Panc1 (cell line): ENCODE data around the gene SUSD6. TPM values are rescaled to one million over a fixed set of nuclear protein-coding genes. Genes with fewer than 3 reads are reported as not detected.

Experiments
- ATAC-seq: fragments of 200-7000 bp; cut with Tn5 transposase; 2 replicates; pipeline ENCODE4 v1.9.1; 2020; ENCODE audit warnings: mild to moderate bottlenecking, moderate library complexity
- BruUV-seq: library from RNA; stranded (reverse); fragments of 400-500 nt; replicated peaks from 2 replicates; lab custom pipeline; 2021; lab: Mats Ljungman, UMichigan
- CTCF ChIA-PET: fragments of 300-600 bp; sonication (Branson Sonifier 250); formaldehyde crosslinking; loops from one replicate; lab custom pipeline; 2022; ENCODE audit warnings: antibody characterized with exemption; lab: Charles Lee
- POLR2A ChIA-PET: fragments of 300-600 bp; sonication (Branson Sonifier 250); formaldehyde crosslinking; loops from one replicate; lab custom pipeline; 2022; ENCODE audit warnings: antibody characterized with exemption; lab: Charles Lee
- DNase-seq: peaks from one replicate; pipeline ENCODE4 v3.0.0-alpha.2; 2010; ENCODE audit warnings: low read depth, low spot score
- H3K27ac ChIP-seq: 2 replicates; pipeline ENCODE4 v1.5.1; 2011; ENCODE audit warnings: mild to moderate bottlenecking, low read length, inconsistent platforms
- H3K27me3 ChIP-seq: fragments of 200-500 bp; sonication (Bioruptor generic); 2 replicates; pipeline ENCODE4 v1.6.0; 2014; ENCODE audit warnings: low read length, inconsistent platforms; ENCODE audit not compliant: control insufficient read depth, insufficient read depth
- H3K36me3 ChIP-seq: fragments of 200-500 bp; sonication (Bioruptor generic); 2 replicates; pipeline ENCODE4 v1.5.1; 2014; ENCODE audit warnings: inconsistent platforms, mild to moderate bottlenecking, low read length, moderate library complexity; ENCODE audit not compliant: control insufficient read depth, insufficient read depth
- H3K4me1 ChIP-seq: 2 replicates; pipeline ENCODE4 v1.5.1; 2011; ENCODE audit warnings: inconsistent platforms, mild to moderate bottlenecking, low read length, moderate library complexity; ENCODE audit not compliant: control insufficient read depth, insufficient read depth
- H3K4me3 ChIP-seq, 2 experiments: 2 replicates each; pipeline ENCODE4 v1.5.1; 2011 to 2012; ENCODE audit warnings: low read depth in 2 of 2, low read length in 2 of 2, mild to moderate bottlenecking in 2 of 2, inconsistent platforms in 1 of 2, moderate library complexity in 1 of 2
- H3K9me3 ChIP-seq: fragments of 200-500 bp; sonication (Bioruptor generic); 2 replicates; pipeline ENCODE4 v1.5.1; 2014; ENCODE audit warnings: low read depth, mild to moderate bottlenecking, inconsistent platforms, low read length, moderate library complexity; ENCODE audit not compliant: control insufficient read depth, insufficient read depth
- POLR2AphosphoS5 ChIP-seq: IDR thresholded peaks from 2 replicates; pipeline ENCODE4 v1.6.1; 2012; ENCODE audit warnings: mild to moderate bottlenecking, low read depth, low read length, moderate library complexity
- SIN3A ChIP-seq: IDR thresholded peaks from 2 replicates; pipeline ENCODE4 v1.6.1; 2012; ENCODE audit warnings: low read depth, mild to moderate bottlenecking, low read length, moderate library complexity, borderline replicate concordance; ENCODE audit not compliant: insufficient read depth
- TCF7L2 ChIP-seq: IDR thresholded peaks from 2 replicates; pipeline ENCODE4 v1.6.1; 2011; ENCODE audit warnings: mild to moderate bottlenecking, low read depth, low read length, inconsistent platforms
- in situ Hi-C: cut with HindIII; loops from 2 replicates; pipeline ENCODE4 v1.10.0; 2016; ENCODE audit warnings: low sequenced_read_pairs, low pct_unique_long_range_greater_than_20kb
- intact Hi-C: fragments of 100-400 bp; cut with micrococcal nuclease; formaldehyde crosslinking; loops from one replicate; pipeline ENCODE4 v1.10.0; 2022; ENCODE audit not compliant: unreplicated experiment
- total RNA-seq: library from RNA; stranded (reverse); gene quantifications from one replicate; pipeline ENCODE4 v1.2.1, GENCODE V29; 2021; ENCODE audit not compliant: unreplicated experiment
- TF ChIP-seq, protein P1 (sequence below), 2 experiments: IDR thresholded peaks; 2 replicates each; pipeline ENCODE4 v1.6.1; 2011 to 2012; ENCODE audit warnings: low read depth in 2 of 2, control low read depth in 1 of 2, low read length in 1 of 2, mild to moderate bottlenecking in 1 of 2, moderate library complexity in 1 of 2; ENCODE audit not compliant: insufficient read depth in 1 of 2
- TF ChIP-seq, protein P2 (sequence below): fragments of 450-650 bp; IDR thresholded peaks from 2 replicates; pipeline ENCODE4 v1.5.1; 2017; ENCODE audit warnings: mild to moderate bottlenecking

SUSD6 gene
- total RNA-seq, 1 experiment from 2014 or later, result 10.9 TPM

DNA sequence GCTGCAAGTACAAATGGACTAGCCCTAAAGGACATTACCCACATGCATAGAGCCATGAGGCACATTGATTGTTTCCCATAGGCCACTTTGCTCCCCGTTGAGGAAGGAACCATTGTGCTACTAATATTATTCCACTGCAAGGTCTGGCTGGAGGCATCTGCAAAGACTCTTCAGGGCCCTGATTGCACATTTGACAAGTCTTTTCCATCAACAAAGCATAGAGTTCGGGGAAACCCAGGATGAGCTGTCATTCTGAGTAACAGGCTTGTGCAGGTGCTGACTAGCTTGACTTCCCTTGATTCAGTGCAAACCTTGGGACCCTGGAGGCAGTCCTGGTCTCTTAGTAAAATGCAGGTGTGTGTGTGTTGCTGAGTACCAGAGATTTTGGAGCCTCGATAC is 73.8 kb downstream of the SUSD6 start:
- TF ChIP-seq POLR2AphosphoS5, result no peak
- TF ChIP-seq, protein P1, sequence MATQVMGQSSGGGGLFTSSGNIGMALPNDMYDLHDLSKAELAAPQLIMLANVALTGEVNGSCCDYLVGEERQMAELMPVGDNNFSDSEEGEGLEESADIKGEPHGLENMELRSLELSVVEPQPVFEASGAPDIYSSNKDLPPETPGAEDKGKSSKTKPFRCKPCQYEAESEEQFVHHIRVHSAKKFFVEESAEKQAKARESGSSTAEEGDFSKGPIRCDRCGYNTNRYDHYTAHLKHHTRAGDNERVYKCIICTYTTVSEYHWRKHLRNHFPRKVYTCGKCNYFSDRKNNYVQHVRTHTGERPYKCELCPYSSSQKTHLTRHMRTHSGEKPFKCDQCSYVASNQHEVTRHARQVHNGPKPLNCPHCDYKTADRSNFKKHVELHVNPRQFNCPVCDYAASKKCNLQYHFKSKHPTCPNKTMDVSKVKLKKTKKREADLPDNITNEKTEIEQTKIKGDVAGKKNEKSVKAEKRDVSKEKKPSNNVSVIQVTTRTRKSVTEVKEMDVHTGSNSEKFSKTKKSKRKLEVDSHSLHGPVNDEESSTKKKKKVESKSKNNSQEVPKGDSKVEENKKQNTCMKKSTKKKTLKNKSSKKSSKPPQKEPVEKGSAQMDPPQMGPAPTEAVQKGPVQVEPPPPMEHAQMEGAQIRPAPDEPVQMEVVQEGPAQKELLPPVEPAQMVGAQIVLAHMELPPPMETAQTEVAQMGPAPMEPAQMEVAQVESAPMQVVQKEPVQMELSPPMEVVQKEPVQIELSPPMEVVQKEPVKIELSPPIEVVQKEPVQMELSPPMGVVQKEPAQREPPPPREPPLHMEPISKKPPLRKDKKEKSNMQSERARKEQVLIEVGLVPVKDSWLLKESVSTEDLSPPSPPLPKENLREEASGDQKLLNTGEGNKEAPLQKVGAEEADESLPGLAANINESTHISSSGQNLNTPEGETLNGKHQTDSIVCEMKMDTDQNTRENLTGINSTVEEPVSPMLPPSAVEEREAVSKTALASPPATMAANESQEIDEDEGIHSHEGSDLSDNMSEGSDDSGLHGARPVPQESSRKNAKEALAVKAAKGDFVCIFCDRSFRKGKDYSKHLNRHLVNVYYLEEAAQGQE (IDR thresholded peaks at IDR 0.05; ENCODE audit: insufficient read depth in 1 of 2, low read depth in 2 of 2, low read length in 1 of 2), result no peak
- TF ChIP-seq SIN3A, result no peak
- TF ChIP-seq, protein P2, sequence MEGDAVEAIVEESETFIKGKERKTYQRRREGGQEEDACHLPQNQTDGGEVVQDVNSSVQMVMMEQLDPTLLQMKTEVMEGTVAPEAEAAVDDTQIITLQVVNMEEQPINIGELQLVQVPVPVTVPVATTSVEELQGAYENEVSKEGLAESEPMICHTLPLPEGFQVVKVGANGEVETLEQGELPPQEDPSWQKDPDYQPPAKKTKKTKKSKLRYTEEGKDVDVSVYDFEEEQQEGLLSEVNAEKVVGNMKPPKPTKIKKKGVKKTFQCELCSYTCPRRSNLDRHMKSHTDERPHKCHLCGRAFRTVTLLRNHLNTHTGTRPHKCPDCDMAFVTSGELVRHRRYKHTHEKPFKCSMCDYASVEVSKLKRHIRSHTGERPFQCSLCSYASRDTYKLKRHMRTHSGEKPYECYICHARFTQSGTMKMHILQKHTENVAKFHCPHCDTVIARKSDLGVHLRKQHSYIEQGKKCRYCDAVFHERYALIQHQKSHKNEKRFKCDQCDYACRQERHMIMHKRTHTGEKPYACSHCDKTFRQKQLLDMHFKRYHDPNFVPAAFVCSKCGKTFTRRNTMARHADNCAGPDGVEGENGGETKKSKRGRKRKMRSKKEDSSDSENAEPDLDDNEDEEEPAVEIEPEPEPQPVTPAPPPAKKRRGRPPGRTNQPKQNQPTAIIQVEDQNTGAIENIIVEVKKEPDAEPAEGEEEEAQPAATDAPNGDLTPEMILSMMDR, result no peak
- no peak for TF ChIP-seq TCF7L2
- Histone ChIP-seq H3K4me3 (no peak overlapping the region), H3K27ac (no peak overlapping the region), H3K27me3 (no peaks in the 10 kb centered on the region), H3K36me3 (no peaks in the 10 kb centered on the region), H3K9me3 (no peaks in the 10 kb centered on the region), H3K4me1 (peaks cover 7% of the 10 kb centered on the region; the same call in 1 of the 2 replicates)
- ChIA-PET CTCF (no interaction called here), POLR2A (no interaction called here)
- intact Hi-C loops (no loop called here), in situ Hi-C loops (no loop called here)
- no TSS peak for BruUV-seq
- DNase-seq, result peak; percentile 56
- ATAC-seq, result peak; percentile 92

DNA sequence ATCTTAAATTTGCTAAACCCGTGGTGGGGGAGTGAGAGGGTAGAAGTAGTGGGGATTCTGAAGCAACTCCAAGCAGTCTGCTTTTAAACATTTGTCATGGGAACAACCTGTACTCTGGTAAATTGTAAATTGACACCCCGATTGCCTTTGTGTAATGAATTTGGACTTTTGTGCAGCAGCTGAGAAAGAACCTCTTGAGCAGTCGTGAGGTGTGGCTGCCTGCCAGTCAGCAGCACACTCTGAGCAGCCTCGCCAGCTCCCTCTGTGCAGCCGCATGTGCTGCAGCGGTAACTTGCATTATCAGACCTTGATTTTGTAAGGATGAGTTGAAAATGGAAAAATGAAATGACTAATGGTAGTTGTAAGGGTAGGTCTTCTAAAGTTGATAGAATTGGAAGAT is 74.3 kb downstream of the SUSD6 start:
- CTCF ChIA-PET, result no interaction called here
- TF ChIP-seq, protein P2, result no peak
- TF ChIP-seq TCF7L2 (no peak), POLR2AphosphoS5 (no peak), SIN3A (no peak)
- TF ChIP-seq, protein P1 (IDR thresholded peaks at IDR 0.05; ENCODE audit: insufficient read depth in 1 of 2, low read depth in 2 of 2, low read length in 1 of 2), result no peak
- Histone ChIP-seq H3K36me3 (no peaks in the 10 kb centered on the region), H3K4me1 (peaks cover 7% of the 10 kb centered on the region; the same call in 1 of the 2 replicates), H3K27ac (no peak overlapping the region), H3K27me3 (no peaks in the 10 kb centered on the region), H3K4me3 (no peak overlapping the region), H3K9me3 (no peaks in the 10 kb centered on the region)
- in situ Hi-C loops, result no loop called here
- intact Hi-C loops, result no loop called here
- DNase-seq (no peak), ATAC-seq (peak; percentile 42; the same call in 1 of the 2 replicates)
- POLR2A ChIA-PET, result no interaction called here
- BruUV-seq, result no TSS peak
